Activated CD4-positive, alpha-beta memory T cell treated with anti-CD3 and anti-CD28 coated beads for 36 hours (primary cell): Measurements from ENCODE around the gene ANKRD13C. TPM values are rescaled to one million over a fixed set of nuclear protein-coding genes. Genes with fewer than 3 reads are reported as not detected.

Experiments used
- CTCF ChIA-PET: fragments of 350-600 bp; sonication (Branson Sonifier 250); formaldehyde crosslinking; loops from one replicate; lab custom pipeline; 2021; ENCODE audit warnings: antibody characterized with exemption, inconsistent platforms; lab: Charles Lee
- POLR2A ChIA-PET: fragments of 350-600 bp; sonication (Branson Sonifier 250); formaldehyde crosslinking; loops from one replicate; lab custom pipeline; 2021; ENCODE audit warnings: antibody characterized with exemption; lab: Charles Lee
- DNase-seq: peaks from one replicate; pipeline ENCODE4 v3.0.0-alpha.2; 2020
- H3K27ac Mint-ChIP-seq: one replicate; pipeline ENCODE4 v1.8.0; 2021; ENCODE audit warnings: mixed read lengths
- H3K27me3 Mint-ChIP-seq: one replicate; pipeline ENCODE4 v1.8.0; 2021; ENCODE audit warnings: mixed read lengths
- H3K36me3 Mint-ChIP-seq: one replicate; pipeline ENCODE4 v1.8.0; 2021; ENCODE audit warnings: mixed read lengths
- H3K4me1 Mint-ChIP-seq: one replicate; pipeline ENCODE4 v1.8.0; 2021; ENCODE audit warnings: low read depth, mixed read lengths
- H3K4me3 Mint-ChIP-seq: one replicate; pipeline ENCODE4 v1.8.0; 2021; ENCODE audit warnings: mild to moderate bottlenecking, mixed read lengths
- H3K9me3 Mint-ChIP-seq: one replicate; pipeline ENCODE4 v1.8.0; 2021; ENCODE audit warnings: mixed read lengths
- intact Hi-C: fragments of 100-400 bp; cut with micrococcal nuclease; formaldehyde crosslinking; loops from one replicate; pipeline ENCODE4 v1.15.1; 2023
- total RNA-seq, 2 experiments: library from RNA; stranded (reverse); gene quantifications; one replicate each; pipeline ENCODE4 v1.2.3, GENCODE V29; 2021

Gene ANKRD13C
- total RNA-seq, 2 experiments from 2014 or later, result 14.3 to 14.5 TPM

DNA sequence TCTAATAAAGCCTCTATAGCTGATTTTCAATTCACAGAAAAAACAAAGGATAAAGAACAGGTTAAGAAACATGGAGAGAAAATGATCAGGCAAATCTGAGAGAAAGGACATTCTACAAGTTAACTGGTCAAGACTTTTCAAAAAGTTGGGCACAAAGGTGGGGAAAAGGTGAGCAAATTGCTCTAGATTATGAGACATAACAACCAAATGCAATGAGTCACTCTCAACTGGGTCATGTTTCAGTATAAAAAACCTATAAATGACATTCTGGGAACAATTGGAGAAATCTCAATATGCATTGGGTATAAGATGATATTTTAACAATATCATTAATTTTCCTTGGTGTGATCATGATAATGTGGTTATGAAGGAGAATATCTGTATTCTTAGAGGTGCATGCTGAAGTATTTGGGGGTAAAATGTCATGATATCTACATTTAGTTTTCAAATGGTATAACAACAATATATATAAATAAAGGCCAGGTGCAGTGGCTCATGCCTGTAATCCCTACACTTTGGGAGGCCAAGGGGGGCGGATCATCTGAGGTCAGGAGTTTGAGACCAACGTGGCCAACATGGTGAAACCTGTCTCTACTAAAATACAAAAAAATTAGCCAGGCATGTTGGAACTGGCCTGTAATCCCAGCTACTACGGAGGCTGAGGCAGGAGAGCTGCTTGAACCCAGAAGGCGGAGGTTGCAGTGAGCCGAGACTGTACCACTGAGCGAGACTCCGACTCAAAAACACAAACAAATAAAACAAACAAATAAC, 27.0 kb downstream of the ANKRD13C start:
- Mint-ChIP-seq H3K4me1 (peaks cover 16% of the 10 kb centered on the region), H3K4me3 (no peak overlapping the region), H3K36me3 (peaks cover 6% of the 10 kb centered on the region), H3K9me3 (no peaks in the 10 kb centered on the region), H3K27me3 (no peaks in the 10 kb centered on the region), H3K27ac (no peak overlapping the region)
- CTCF ChIA-PET, result no interaction called here
- POLR2A ChIA-PET, result no interaction called here
- intact Hi-C loops, result loop anchor here (2.0 kb wide), 1 partner anchor 27 kb away; the partner anchor contains the start of gene ANKRD13C
- DNase-seq, result no peak

DNA sequence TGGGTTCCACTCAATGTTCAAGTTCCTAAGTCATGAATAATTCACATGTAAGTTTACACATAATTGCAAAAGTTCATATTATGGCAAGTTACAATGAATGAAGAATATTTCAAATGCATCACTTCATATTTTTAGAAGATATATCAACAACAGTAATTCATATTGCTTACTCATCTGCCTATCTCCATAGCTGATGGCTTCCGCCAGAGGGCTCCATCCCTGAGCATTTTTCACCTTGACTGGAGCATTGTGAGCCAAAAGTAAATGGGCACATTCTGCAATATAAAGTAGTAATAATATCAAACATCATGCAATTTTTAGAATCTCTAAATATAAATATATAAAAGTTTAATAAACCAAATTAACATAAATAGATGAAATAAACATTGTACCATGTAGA, 29.8 kb downstream of the ANKRD13C start:
- no peak for DNase-seq
- Mint-ChIP-seq H3K4me3 (no peak overlapping the region), H3K4me1 (peaks cover 9% of the 10 kb centered on the region), H3K27ac (no peak overlapping the region), H3K9me3 (no peaks in the 10 kb centered on the region), H3K36me3 (peaks cover 6% of the 10 kb centered on the region), H3K27me3 (no peaks in the 10 kb centered on the region)
- POLR2A ChIA-PET, result no interaction called here
- intact Hi-C loops, result no loop called here
- CTCF ChIA-PET, result interaction anchor here (1.1 kb wide), 1 partner anchor 26 kb away, joined by 4 read pairs; no protein-coding TSS in a partner anchor

DNA sequence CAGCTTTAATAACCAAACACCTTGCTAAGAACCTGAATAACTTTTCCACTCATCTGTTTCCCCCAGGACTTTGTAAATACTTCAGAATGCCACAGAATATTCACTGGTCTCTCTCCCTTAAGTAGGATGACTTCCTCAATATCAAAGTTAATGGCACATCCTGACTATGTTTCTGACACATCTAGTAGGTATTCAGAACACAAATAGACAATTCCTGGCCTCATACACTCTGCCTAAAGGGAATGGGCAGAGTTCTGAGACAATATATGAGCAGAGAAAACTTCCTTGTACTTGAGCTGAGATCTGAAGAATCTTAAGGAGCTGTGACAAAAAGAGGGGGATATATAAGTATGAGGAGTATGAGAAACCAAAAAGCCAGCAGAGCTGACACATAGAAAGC, 34.8 kb downstream of the ANKRD13C start:
- no peaks in the 10 kb centered on the region for H3K9me3 Mint-ChIP-seq
- ChIA-PET POLR2A (no interaction called here), CTCF (no interaction called here)
- intact Hi-C loops, result no loop called here
- H3K4me3 Mint-ChIP-seq, result no peak overlapping the region
- no peak overlapping the region for H3K27ac Mint-ChIP-seq
- no peaks in the 10 kb centered on the region for H3K27me3 Mint-ChIP-seq
- DNase-seq, result no peak
- peaks cover 11% of the 10 kb centered on the region for H3K4me1 Mint-ChIP-seq
- H3K36me3 Mint-ChIP-seq, result peaks cover 6% of the 10 kb centered on the region

DNA sequence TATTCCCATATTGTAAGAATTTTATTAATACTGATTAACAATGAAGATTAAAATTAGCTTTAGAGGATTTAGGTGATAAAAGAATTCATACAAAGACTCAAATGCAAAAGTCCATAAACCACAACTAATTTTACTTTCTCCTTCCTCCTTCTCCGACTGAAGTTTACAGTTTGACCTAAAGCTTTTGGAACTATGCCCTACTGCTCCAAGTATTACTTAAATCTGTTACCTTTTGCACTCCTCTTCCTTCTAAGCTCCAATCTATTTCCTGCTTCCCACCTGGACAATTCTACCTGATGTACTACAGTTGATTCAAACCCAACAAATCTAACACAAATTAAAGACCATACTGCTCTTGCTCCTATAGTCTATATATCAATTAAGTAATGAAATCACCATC, 36.3 kb downstream of the ANKRD13C start:
- intact Hi-C loops, result no loop called here
- no peak overlapping the region for H3K27ac Mint-ChIP-seq
- peaks cover 11% of the 10 kb centered on the region for H3K4me1 Mint-ChIP-seq
- POLR2A ChIA-PET, result no interaction called here
- DNase-seq, result no peak
- H3K4me3 Mint-ChIP-seq, result no peak overlapping the region
- CTCF ChIA-PET, result no interaction called here
- no peaks in the 10 kb centered on the region for H3K27me3 Mint-ChIP-seq
- H3K36me3 Mint-ChIP-seq, result peaks cover 2% of the 10 kb centered on the region
- H3K9me3 Mint-ChIP-seq, result no peaks in the 10 kb centered on the region

DNA sequence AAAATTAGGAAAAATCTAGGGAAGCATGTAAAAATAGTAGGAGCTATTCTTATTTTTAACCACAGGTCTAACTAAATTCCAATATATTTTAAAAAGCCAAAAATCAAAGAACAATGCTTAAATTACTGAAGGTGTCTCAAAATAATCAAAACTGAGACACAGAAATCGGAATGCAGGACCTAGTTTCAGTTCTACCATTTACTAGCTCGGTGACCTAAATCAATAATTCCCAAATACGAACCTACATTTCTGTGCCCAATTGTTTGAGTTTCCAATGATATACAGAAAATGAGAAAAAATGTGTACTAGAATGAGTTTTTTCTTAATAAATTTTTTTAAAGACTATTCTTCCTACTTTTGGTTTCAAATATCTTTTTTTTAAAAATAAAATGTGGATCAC, 37.4 kb downstream of the ANKRD13C start:
- H3K27ac Mint-ChIP-seq, result no peak overlapping the region
- H3K4me1 Mint-ChIP-seq, result peaks cover 11% of the 10 kb centered on the region
- ChIA-PET POLR2A (no interaction called here), CTCF (interaction anchor here (0.5 kb wide), 1 partner anchor 33 kb away, joined by 3 read pairs; no protein-coding TSS in a partner anchor)
- peaks cover 6% of the 10 kb centered on the region for H3K36me3 Mint-ChIP-seq
- no peak overlapping the region for H3K4me3 Mint-ChIP-seq
- H3K9me3 Mint-ChIP-seq, result no peaks in the 10 kb centered on the region
- H3K27me3 Mint-ChIP-seq, result no peaks in the 10 kb centered on the region
- intact Hi-C loops, result no loop called here
- no peak for DNase-seq

DNA sequence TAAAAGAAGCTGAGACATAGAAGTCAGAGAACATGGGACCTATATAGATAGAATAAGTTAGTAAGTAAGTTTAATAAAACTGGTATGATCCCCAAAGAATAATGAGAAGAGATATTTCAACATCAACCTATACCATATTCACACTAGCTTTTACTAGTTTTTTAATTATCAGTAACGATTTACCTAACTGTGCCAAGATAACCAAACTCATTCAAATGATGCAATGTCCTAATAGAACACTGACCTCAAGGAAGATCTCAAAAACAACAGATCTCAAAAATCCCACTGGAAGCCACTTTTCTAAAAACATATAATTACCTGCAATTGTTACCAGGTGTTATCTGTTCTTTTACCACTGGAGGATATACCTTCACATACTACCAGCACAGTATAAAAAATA, 38.7 kb downstream of the ANKRD13C start:
- H3K9me3 Mint-ChIP-seq, result no peaks in the 10 kb centered on the region
- no peak overlapping the region for H3K27ac Mint-ChIP-seq
- no peak for DNase-seq
- intact Hi-C loops, result no loop called here
- POLR2A ChIA-PET, result no interaction called here
- peaks cover 11% of the 10 kb centered on the region for H3K4me1 Mint-ChIP-seq
- no peak overlapping the region for H3K4me3 Mint-ChIP-seq
- peaks cover 7% of the 10 kb centered on the region for H3K36me3 Mint-ChIP-seq
- H3K27me3 Mint-ChIP-seq, result no peaks in the 10 kb centered on the region
- CTCF ChIA-PET, result interaction anchor here (1.0 kb wide), 1 partner anchor 192 kb away, joined by 3 read pairs; no protein-coding TSS in a partner anchor

DNA sequence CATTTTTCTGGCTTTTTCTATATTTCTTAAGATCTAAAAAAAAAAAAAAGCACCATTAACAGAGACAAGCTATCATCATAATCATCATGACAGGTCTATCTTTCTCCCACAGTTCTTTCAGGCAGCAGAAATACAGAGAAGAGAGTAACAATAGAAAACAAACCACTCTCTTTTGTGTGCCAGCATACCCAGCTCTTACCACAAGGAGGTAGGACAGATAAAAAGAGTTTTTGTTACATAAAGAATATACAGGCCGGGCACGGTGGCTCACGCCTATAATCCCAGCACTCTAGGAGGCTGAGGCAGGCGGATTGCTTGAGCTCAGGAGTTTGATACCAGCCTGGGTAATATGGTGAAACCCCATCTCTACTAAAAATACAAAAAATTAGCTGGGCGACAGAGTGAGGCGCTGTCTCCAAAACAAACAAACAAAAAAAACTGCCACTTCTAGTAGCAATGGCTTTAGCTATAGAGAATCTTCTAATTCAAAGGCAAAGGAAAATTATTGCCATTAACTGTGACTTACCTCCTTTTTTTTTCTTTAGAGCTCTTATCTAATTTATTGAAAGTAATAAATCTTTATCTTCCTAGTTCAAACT, 39.7 kb downstream of the ANKRD13C start:
- no peak for DNase-seq
- intact Hi-C loops, result no loop called here
- Mint-ChIP-seq H3K4me1 (peaks cover 10% of the 10 kb centered on the region), H3K4me3 (no peak overlapping the region), H3K27me3 (no peaks in the 10 kb centered on the region), H3K27ac (no peak overlapping the region), H3K9me3 (no peaks in the 10 kb centered on the region), H3K36me3 (peaks cover 7% of the 10 kb centered on the region)
- CTCF ChIA-PET, result interaction anchor here (0.6 to 1.0 kb wide), 4 partner anchors 189 to 273 kb away, joined by 3 read pairs; no protein-coding TSS in a partner anchor
- POLR2A ChIA-PET, result no interaction called here

DNA sequence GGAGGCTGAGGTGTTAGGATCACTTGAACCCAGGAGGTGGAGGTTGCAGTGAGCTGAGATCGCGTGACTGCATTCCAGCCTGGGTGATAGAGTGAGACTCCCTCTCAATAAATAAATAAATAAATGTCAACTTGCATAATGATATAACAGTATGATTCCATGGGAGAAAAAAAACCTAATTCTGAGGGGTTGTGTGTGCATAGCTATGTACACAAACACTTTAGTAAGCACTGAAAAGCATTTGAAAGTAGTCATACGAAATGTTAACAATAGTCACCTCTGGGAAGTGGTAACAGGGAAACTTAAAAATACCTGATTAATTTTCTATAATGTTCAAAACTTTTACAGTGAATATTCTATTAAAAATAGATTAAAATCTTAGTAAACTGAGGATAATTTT, 43.2 kb downstream of the ANKRD13C start:
- Mint-ChIP-seq H3K36me3 (peaks cover 12% of the 10 kb centered on the region), H3K27ac (no peak overlapping the region), H3K4me1 (peaks cover 3% of the 10 kb centered on the region), H3K9me3 (no peaks in the 10 kb centered on the region), H3K4me3 (no peak overlapping the region), H3K27me3 (no peaks in the 10 kb centered on the region)
- intact Hi-C loops, result no loop called here
- POLR2A ChIA-PET, result no interaction called here
- DNase-seq, result no peak
- CTCF ChIA-PET, result interaction anchor here (1.0 kb wide), 1 partner anchor 8 kb away, joined by 5 read pairs; no protein-coding TSS in a partner anchor

DNA sequence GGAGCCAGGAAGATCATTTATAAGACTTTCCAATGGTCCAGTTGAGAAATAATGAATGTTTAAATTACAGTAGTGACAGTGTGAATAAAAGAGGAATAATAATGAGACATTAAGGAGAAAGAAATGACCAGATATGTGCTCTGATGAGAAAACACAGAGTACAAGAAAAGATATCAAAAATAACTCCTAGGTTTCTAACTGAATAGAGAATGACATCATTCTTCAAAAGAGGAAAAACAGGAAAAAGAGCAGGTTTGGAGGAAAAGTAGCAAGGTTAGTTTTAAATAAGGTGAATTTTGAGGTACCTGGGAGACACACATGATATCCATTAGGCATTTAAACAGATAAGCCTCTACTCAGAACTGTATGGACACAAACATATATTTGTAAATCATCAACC, 55.0 kb downstream of the ANKRD13C start:
- H3K27ac Mint-ChIP-seq, result no peak overlapping the region
- ChIA-PET CTCF (no interaction called here), POLR2A (no interaction called here)
- H3K27me3 Mint-ChIP-seq, result no peaks in the 10 kb centered on the region
- H3K4me3 Mint-ChIP-seq, result no peak overlapping the region
- no peak for DNase-seq
- intact Hi-C loops, result no loop called here
- peaks cover 23% of the 10 kb centered on the region for H3K36me3 Mint-ChIP-seq
- H3K4me1 Mint-ChIP-seq, result no peaks in the 10 kb centered on the region
- H3K9me3 Mint-ChIP-seq, result no peaks in the 10 kb centered on the region

DNA sequence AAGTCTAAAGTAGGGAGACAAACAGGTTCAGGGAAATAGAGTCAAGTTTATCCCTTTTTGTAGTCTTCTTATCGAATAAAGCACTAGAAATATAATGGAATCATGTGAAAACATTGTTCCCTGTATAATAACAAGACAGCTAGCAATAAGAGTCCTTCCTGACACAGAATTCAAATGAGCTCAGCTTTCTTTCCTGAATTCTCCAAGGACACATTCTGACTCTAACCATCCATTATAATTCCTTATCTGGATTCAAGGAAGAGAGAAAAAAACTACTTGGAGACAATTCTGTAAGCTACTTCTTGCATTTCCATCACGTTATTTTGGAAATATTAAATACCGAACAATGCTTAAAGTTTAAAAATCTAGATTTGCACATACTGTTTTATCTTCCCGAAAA, 58.8 kb downstream of the ANKRD13C start:
- H3K27ac Mint-ChIP-seq, result no peak overlapping the region
- peaks cover 28% of the 10 kb centered on the region for H3K36me3 Mint-ChIP-seq
- H3K27me3 Mint-ChIP-seq, result no peaks in the 10 kb centered on the region
- H3K9me3 Mint-ChIP-seq, result no peaks in the 10 kb centered on the region
- no peaks in the 10 kb centered on the region for H3K4me1 Mint-ChIP-seq
- no peak overlapping the region for H3K4me3 Mint-ChIP-seq
- ChIA-PET CTCF (no interaction called here), POLR2A (no interaction called here)
- intact Hi-C loops, result no loop called here
- no peak for DNase-seq

DNA sequence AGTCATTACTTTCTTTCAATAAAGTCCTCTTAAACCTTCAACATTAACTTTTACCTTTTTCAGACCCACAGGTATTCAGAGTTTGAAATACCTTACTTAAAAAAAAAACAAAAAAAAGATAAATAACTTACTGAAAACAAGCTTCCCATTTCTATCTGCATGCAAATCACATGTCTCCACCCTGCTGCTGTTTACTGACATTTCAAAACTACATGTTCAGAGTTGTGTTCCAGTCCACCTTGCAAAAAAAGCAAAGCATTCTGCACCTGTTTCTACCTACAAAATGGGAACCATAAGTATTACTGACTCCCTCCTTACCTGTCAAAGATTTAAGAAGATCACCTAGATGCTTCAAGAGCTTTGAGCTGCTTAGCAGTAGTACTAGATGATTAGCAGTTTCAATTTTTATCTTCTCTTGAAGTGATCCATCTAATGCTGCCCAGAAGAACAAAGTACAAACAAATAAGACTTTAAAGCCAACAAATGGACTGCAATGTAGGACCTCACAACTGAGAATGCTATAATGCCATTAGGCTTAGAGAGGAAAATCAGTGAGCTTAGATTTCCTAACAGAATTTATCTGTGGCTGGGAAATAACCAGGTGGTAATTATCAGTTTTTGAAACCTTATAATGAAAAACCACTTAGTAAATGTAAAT, 61.2 kb downstream of the ANKRD13C start:
- no peak overlapping the region for H3K27ac Mint-ChIP-seq
- peaks cover 3% of the 10 kb centered on the region for H3K4me1 Mint-ChIP-seq
- H3K27me3 Mint-ChIP-seq, result no peaks in the 10 kb centered on the region
- H3K4me3 Mint-ChIP-seq, result no peak overlapping the region
- POLR2A ChIA-PET, result no interaction called here
- CTCF ChIA-PET, result no interaction called here
- no peak for DNase-seq
- peaks cover 20% of the 10 kb centered on the region for H3K36me3 Mint-ChIP-seq
- no peaks in the 10 kb centered on the region for H3K9me3 Mint-ChIP-seq
- intact Hi-C loops, result no loop called here

DNA sequence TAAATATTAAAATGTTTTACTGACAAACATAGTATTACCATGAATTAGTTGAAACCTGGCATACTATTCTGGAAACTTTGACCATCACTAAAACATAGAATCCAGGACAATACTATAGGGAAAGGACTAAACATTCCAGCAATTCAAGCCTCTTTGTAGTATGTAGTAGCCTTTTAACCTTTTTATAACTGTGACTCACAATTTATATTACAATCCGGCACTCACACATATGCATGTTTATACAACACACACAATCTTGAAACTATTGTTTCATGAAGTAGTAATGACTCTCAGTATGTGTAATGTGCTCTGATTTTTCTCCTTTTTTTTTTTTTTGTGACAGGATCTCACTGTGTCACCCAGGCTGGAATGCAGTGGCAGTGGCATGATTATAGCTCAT, 64.3 kb downstream of the ANKRD13C start:
- peaks cover 3% of the 10 kb centered on the region for H3K4me1 Mint-ChIP-seq
- CTCF ChIA-PET, result no interaction called here
- DNase-seq, result no peak
- no peak overlapping the region for H3K27ac Mint-ChIP-seq
- intact Hi-C loops, result no loop called here
- H3K9me3 Mint-ChIP-seq, result no peaks in the 10 kb centered on the region
- no peak overlapping the region for H3K4me3 Mint-ChIP-seq
- no peaks in the 10 kb centered on the region for H3K27me3 Mint-ChIP-seq
- POLR2A ChIA-PET, result no interaction called here
- H3K36me3 Mint-ChIP-seq, result peaks cover 23% of the 10 kb centered on the region
